KG1 (cell line): ENCODE results near the gene COL6A5.

Experiments
- DNase-seq: peaks from one replicate; lab custom pipeline; 2025; lab: John Stamatoyannopoulos, UW

Gene COL6A5

DNA sequence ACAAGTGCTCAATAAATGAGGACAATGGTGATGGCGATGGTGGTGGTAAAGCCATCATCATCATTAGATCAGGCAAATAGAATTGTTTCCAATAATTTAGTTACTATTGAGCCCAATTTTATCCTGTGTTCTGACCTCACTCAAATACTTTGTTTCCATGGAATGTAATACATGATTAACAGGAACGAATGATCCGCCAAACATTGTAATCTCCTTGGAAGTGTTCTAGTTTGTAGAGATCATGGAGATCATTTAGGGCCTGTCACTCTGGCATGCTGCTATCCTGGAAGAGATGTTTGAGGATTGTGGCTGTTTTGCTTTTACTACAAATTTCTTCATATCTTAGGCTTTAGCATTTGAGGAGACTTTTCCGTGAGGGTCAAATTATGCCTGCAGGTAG, 174.3 kb downstream of the COL6A5 start:
- no peak for DNase-seq

DNA sequence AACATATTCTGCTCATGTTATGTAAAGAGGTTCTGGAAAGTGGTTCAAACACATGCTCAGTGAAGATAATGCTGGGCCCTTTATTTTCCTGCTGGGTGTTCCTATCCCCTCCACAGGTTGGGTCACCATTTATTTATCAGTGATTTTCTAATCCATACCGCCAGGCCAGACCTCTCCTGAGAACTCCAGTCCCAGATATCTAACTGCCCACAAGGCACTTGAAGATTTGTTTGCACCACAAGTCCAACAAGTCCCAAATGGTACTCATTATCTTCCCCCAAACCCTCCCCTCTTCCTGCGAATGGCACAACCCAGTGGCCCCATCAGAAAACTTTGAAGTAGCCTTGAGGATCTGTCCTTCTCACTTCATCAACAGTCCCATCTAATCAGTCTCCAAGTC, 176.9 kb downstream of the COL6A5 start:
- no peak for DNase-seq

DNA sequence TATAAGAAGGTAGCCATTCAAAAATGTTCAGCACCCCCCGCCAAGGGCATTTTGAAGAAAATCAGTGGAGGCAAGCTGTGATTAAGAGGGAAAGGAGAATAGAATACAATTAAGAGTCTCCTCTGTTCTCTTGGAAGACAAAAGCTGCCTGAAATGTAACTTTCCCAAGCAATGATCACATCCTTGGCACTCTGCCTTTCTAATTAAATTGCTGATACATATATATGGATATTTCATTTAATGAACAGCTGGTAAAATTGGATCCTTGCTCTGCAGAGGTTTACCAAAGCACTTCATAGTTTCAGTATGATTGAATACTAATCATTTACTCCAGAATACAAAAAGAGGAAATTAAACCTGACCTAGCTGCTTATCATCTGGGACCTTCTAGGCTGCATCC, 182.0 kb downstream of the COL6A5 start:
- no peak for DNase-seq

GRCh38 chr3:130528120-130528519, 182.6 kb downstream of the COL6A5 start:
- DNase-seq: no peak

GRCh38 chr3:130529486-130530215, 184.2 kb downstream of the COL6A5 start:
- no peak for DNase-seq

- DNase-seq: no peak
Observed at GRCh38 chr3:130533247-130533646, 187.8 kb downstream of the COL6A5 start.
